ENCODE data around the gene PABPN1L. TPM values are rescaled to one million over a fixed set of nuclear protein-coding genes. Genes with fewer than 3 reads are reported as not detected.

Gene PABPN1L
- total RNA-seq, 3 donors from 2014 or later = not detected

DNA sequence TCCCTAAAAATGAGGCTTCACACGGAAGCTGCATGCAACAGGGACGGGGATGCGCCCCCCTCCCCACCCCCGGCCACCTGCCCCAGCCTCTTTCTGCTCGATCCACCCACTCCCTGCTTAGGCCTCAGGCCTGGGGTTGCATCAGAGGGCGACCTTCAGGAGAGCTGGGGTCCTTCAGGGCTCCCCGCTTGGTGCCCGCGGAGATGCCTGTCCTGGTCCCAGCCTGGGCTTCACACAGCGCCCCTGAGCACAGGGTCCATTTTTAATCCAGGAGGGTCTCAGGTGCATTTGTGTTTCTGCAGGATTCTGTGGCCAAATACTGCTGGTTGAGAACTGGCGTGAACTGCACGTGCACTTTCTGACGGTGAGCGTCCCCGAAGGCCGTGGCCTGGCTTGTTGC lies 47.3 kb downstream of the PABPN1L start:
- no peaks in the 10 kb centered on the region for H3K36me3 ChIP-seq
- H3K27ac ChIP-seq = no peak overlapping the region
- no peak overlapping the region for H3K4me3 ChIP-seq
- intact Hi-C loops (cut with DNase I; ENCODE audit: low total_unique reads) = no loop called here
- no peaks in the 10 kb centered on the region for H3K9me3 ChIP-seq
- no peak for DNase-seq (ENCODE audit: low spot score in 2 of 2)
- H3K4me1 ChIP-seq = no peaks in the 10 kb centered on the region
- TF ChIP-seq, protein P1, sequence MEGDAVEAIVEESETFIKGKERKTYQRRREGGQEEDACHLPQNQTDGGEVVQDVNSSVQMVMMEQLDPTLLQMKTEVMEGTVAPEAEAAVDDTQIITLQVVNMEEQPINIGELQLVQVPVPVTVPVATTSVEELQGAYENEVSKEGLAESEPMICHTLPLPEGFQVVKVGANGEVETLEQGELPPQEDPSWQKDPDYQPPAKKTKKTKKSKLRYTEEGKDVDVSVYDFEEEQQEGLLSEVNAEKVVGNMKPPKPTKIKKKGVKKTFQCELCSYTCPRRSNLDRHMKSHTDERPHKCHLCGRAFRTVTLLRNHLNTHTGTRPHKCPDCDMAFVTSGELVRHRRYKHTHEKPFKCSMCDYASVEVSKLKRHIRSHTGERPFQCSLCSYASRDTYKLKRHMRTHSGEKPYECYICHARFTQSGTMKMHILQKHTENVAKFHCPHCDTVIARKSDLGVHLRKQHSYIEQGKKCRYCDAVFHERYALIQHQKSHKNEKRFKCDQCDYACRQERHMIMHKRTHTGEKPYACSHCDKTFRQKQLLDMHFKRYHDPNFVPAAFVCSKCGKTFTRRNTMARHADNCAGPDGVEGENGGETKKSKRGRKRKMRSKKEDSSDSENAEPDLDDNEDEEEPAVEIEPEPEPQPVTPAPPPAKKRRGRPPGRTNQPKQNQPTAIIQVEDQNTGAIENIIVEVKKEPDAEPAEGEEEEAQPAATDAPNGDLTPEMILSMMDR (IDR thresholded peaks at IDR 0.05) = no peak
- TF ChIP-seq POLR2AphosphoS5 (IDR thresholded peaks at IDR 0.05) (no peak), POLR2A (IDR thresholded peaks at IDR 0.05) (no peak)
- no peaks in the 10 kb centered on the region for H3K27me3 ChIP-seq

DNA sequence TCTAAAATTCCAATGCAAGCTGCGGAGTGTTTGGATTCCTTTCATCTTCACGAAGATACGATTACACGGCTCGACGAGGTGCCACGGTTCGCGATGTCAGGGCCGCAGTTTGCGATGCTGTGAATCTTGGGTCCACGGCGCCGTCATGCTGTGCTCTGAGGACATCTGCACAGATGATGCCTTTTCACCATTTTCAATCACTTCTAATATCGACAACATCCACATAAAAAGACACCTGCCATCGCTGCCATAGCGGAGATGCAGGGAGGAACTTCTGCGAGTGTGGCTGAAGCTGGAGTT lies 47.9 kb downstream of the PABPN1L start:
- H3K9me3 ChIP-seq = no peaks in the 10 kb centered on the region
- no peaks in the 10 kb centered on the region for H3K36me3 ChIP-seq
- no peak for DNase-seq (ENCODE audit: low spot score in 2 of 2)
- TF ChIP-seq, protein P1 (IDR thresholded peaks at IDR 0.05) = no peak
- no peak for TF ChIP-seq POLR2A (IDR thresholded peaks at IDR 0.05)
- no peak for TF ChIP-seq POLR2AphosphoS5 (IDR thresholded peaks at IDR 0.05)
- no peak overlapping the region for H3K4me3 ChIP-seq
- no peaks in the 10 kb centered on the region for H3K4me1 ChIP-seq
- intact Hi-C loops (cut with DNase I; ENCODE audit: low total_unique reads) = no loop called here
- no peaks in the 10 kb centered on the region for H3K27me3 ChIP-seq
- H3K27ac ChIP-seq = no peak overlapping the region

DNA sequence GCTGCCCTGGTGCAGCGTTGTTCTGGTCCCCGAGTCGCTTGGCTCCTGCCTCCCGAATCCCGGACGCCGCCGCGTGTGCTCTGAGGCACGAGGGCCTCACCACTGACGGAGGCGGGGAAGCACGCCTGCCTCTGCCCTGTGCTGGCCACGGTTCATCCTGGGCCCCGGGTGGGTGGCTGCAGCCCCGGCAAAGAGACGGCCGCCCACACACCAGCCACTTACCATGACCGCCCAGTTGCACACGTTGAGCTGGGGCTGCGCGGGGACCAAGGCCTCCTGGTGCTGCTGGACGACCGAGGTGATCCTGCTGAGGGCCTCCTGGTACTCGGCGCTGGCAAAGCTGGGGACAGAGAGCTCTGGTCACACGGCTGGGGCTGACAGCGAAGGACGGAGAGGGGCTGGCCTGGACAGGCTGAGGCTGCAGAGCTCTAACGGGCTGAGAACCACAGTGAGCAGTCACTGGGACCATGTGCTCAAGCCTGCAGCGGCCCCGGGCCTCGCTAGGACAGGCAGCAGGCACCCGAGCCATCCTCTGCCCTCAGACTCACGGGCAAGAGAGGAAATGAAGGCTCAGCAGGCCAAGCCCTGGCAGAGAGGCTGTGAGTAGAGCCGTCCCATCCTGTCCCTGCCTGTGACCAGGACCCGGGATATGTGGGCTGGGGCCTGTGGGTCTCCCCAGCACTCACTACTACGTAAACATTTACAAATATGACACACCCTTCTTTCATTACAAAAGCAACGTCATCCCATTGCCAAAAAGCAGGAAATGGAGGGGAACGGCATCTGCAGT lies 48.5 kb downstream of the PABPN1L start:
- H3K36me3 ChIP-seq = no peaks in the 10 kb centered on the region
- DNase-seq (ENCODE audit: low spot score in 2 of 2) = no peak
- H3K27me3 ChIP-seq = no peaks in the 10 kb centered on the region
- intact Hi-C loops (cut with DNase I; ENCODE audit: low total_unique reads) = no loop called here
- H3K4me3 ChIP-seq = no peak overlapping the region
- H3K4me1 ChIP-seq = no peaks in the 10 kb centered on the region
- TF ChIP-seq POLR2A (IDR thresholded peaks at IDR 0.05) (no peak), POLR2AphosphoS5 (IDR thresholded peaks at IDR 0.05) (no peak)
- no peak overlapping the region for H3K27ac ChIP-seq
- no peaks in the 10 kb centered on the region for H3K9me3 ChIP-seq

DNA sequence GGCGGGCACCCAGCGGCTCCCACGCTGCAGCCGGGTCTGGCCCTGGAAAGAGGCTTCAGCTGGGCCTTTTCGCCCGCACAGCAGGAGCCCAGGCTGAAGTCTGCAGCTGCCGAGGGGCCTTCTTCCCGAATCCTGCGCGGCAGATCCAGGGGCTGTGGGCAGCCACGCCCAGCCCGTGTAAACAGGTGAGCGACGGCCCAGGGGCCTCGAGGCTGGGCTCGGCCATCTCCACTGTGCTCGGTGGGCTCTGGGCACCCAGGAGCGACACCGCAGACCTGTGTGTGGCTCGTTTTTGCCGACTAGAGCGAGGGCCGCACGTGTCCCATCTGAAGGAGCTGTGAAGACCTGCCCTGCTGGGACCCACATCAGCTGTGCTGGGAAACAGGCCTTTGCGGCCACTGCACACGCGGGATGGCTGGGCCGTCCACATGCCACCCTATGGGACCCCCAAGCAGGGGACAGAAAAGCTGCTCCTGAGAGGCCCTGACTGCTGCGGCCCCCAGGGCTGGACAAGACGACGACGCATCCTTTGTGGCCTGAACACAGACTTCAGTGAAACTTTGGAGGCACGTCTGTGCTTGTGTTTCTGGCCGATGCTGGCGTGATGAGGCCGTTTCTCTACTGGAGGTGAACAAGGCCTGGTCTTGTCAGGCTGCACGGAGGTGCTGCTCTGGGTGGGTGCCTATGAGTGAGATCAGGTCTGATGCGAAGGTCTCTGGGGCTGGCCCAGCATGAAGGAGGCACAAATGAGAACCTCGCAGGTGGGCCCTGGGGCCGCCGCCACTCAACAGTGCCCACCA lies 49.5 kb downstream of the PABPN1L start:
- Histone ChIP-seq H3K9me3 (no peaks in the 10 kb centered on the region), H3K27ac (no peak overlapping the region), H3K36me3 (no peaks in the 10 kb centered on the region), H3K27me3 (no peaks in the 10 kb centered on the region), H3K4me3 (no peak overlapping the region), H3K4me1 (no peaks in the 10 kb centered on the region)
- no peak for DNase-seq (ENCODE audit: low spot score in 2 of 2)
- intact Hi-C loops (cut with DNase I; ENCODE audit: low total_unique reads) = no loop called here
- no peak for TF ChIP-seq POLR2A (IDR thresholded peaks at IDR 0.05)
- TF ChIP-seq POLR2AphosphoS5 (IDR thresholded peaks at IDR 0.05) = no peak
- TF ChIP-seq, protein P1 (IDR thresholded peaks at IDR 0.05) = no peak

DNA sequence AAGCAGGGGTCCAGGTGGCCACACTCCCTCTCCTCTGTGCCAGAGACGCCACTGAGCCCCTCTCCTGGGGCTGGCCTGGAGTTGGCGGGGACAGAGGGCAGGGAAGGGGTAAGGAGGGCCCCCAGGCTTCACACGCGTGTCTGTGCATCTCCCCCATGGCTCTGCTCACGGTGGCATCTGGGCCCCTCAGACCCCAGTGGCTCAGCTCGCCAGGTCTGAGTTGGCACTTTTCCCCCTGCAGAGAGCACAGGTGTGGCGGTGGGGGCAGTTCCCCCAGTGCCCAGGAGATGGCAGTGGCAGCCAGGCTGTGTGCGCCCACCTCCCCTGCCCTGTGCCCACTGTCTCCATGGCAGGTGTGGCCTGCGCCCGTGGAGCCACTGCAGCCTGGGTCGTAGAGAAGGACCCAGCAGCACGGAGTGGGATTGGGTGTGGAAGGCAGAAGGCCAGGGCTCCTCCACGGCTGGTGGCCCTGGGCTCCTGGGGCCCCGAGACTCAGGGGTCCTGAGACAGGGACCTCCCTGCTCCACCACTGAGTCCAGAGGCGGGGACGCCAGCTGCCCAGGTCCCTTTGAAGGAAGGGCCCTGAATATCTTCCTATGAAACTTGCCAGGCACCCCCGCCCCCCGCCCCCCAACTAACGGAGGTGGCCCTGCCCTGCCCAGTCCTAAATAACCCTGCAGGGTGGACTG lies 50.4 kb downstream of the PABPN1L start:
- Histone ChIP-seq H3K27me3 (no peaks in the 10 kb centered on the region), H3K36me3 (no peaks in the 10 kb centered on the region), H3K4me1 (peaks cover 0 to under 1% of the 10 kb centered on the region in 2 donors), H3K4me3 (no peak overlapping the region), H3K27ac (no peak overlapping the region), H3K9me3 (no peaks in the 10 kb centered on the region)
- no peak for DNase-seq (ENCODE audit: low spot score in 2 of 2)
- intact Hi-C loops (cut with DNase I; ENCODE audit: low total_unique reads) = no loop called here
- TF ChIP-seq, protein P1 (IDR thresholded peaks at IDR 0.05) = peak; percentile 18 to 65 (median 55)
- no peak for TF ChIP-seq POLR2AphosphoS5 (IDR thresholded peaks at IDR 0.05)
